Dendritic cell treated with granulocyte-macrophage colony-stimulating factor and Interleukin-4, amounts not matched to agents 40 ng/mL and 50 ng/mL, for 4 days (primary cell): ENCODE data around the gene RAB28.
A peak's percentile ranks its signal among the peaks of the same experiment; 100 is the strongest.

Experiments used
- H3K27ac Mint-ChIP-seq: one replicate; pipeline ENCODE4 v1.8.0; 2022; ENCODE audit warnings: mild to moderate bottlenecking, mixed read lengths
- H3K27me3 Mint-ChIP-seq: one replicate; pipeline ENCODE4 v1.8.0; 2022; ENCODE audit warnings: mild to moderate bottlenecking, mixed read lengths
- H3K36me3 Mint-ChIP-seq: one replicate; pipeline ENCODE4 v1.8.0; 2022; ENCODE audit warnings: low read depth, mixed read lengths
- H3K4me1 Mint-ChIP-seq: one replicate; pipeline ENCODE4 v1.8.0; 2022; ENCODE audit warnings: low read depth, mixed read lengths
- H3K4me3 Mint-ChIP-seq: one replicate; pipeline ENCODE4 v1.8.0; 2022; ENCODE audit warnings: mild to moderate bottlenecking, moderate library complexity, mixed read lengths
- H3K9me3 Mint-ChIP-seq: one replicate; pipeline ENCODE4 v1.8.0; 2022; ENCODE audit warnings: mixed read lengths
- intact Hi-C: fragments of 100-400 bp; cut with micrococcal nuclease; formaldehyde crosslinking; loops from one replicate; pipeline ENCODE4 v1.15.0; 2022

Gene RAB28

GRCh38 chr4:13484122-13484748 lies at the start of gene RAB28:
RAB28 (minus strand) TSS chr4:13484340.
- H3K9me3 Mint-ChIP-seq = no peaks in the 10 kb centered on the region
- peak within 1 kb of the TSS; percentile 90 for H3K27ac Mint-ChIP-seq
- no peaks in the 10 kb centered on the region for H3K36me3 Mint-ChIP-seq
- H3K4me3 Mint-ChIP-seq = peak within 1 kb of the TSS; percentile 77
- H3K4me1 Mint-ChIP-seq = peaks cover 24% of the 10 kb centered on the region
- peaks cover 24% of the 10 kb centered on the region for H3K27me3 Mint-ChIP-seq
- intact Hi-C loops = loop anchor here (2.0 to 10.0 kb wide), 3 partner anchors 61 to 1521 kb away; partner anchors contain the start of genes CPEB2 and NKX3-2

- peaks cover 62% of the 10 kb centered on the region for H3K4me1 Mint-ChIP-seq
- no peaks in the 10 kb centered on the region for H3K36me3 Mint-ChIP-seq
- no peaks in the 10 kb centered on the region for H3K9me3 Mint-ChIP-seq
- intact Hi-C loops = no loop called here
- H3K27ac Mint-ChIP-seq = no peak overlapping the region
- no peak overlapping the region for H3K4me3 Mint-ChIP-seq
- peaks cover 98% of the 10 kb centered on the region for H3K27me3 Mint-ChIP-seq
Measured at GRCh38 chr4:13531625-13531998, 47.5 kb upstream of the RAB28 start.

- H3K4me1 Mint-ChIP-seq = peaks cover 60% of the 10 kb centered on the region
- H3K4me3 Mint-ChIP-seq = no peak overlapping the region
- no peaks in the 10 kb centered on the region for H3K36me3 Mint-ChIP-seq
- H3K27me3 Mint-ChIP-seq = peaks cover 98% of the 10 kb centered on the region
- no peak overlapping the region for H3K27ac Mint-ChIP-seq
- H3K9me3 Mint-ChIP-seq = no peaks in the 10 kb centered on the region
- intact Hi-C loops = no loop called here
Measured at GRCh38 chr4:13530823-13531624, 46.9 kb upstream of the RAB28 start.

GRCh38 chr4:13529128-13529919 lies 45.2 kb upstream of the RAB28 start:
- Mint-ChIP-seq H3K4me1 (peaks cover 53% of the 10 kb centered on the region), H3K9me3 (peaks cover 5% of the 10 kb centered on the region), H3K4me3 (no peak overlapping the region), H3K27me3 (peaks cover 98% of the 10 kb centered on the region), H3K36me3 (no peaks in the 10 kb centered on the region), H3K27ac (no peak overlapping the region)
- intact Hi-C loops = no loop called here

- H3K4me1 Mint-ChIP-seq = peaks cover 49% of the 10 kb centered on the region
- no peak overlapping the region for H3K4me3 Mint-ChIP-seq
- peaks cover 98% of the 10 kb centered on the region for H3K27me3 Mint-ChIP-seq
- H3K27ac Mint-ChIP-seq = no peak overlapping the region
- peaks cover 10% of the 10 kb centered on the region for H3K9me3 Mint-ChIP-seq
- intact Hi-C loops = no loop called here
- H3K36me3 Mint-ChIP-seq = no peaks in the 10 kb centered on the region
Measured at GRCh38 chr4:13528821-13529127, 44.6 kb upstream of the RAB28 start.

- peaks cover 10% of the 10 kb centered on the region for H3K9me3 Mint-ChIP-seq
- intact Hi-C loops = no loop called here
- no peaks in the 10 kb centered on the region for H3K36me3 Mint-ChIP-seq
- H3K4me1 Mint-ChIP-seq = peaks cover 50% of the 10 kb centered on the region
- no peak overlapping the region for H3K27ac Mint-ChIP-seq
- peaks cover 97% of the 10 kb centered on the region for H3K27me3 Mint-ChIP-seq
- no peak overlapping the region for H3K4me3 Mint-ChIP-seq
Measured at GRCh38 chr4:13527981-13528820, 44.1 kb upstream of the RAB28 start.

- peaks cover 59% of the 10 kb centered on the region for H3K4me1 Mint-ChIP-seq
- peaks cover 97% of the 10 kb centered on the region for H3K27me3 Mint-ChIP-seq
- intact Hi-C loops = no loop called here
- H3K27ac Mint-ChIP-seq = no peak overlapping the region
- H3K9me3 Mint-ChIP-seq = peaks cover 10% of the 10 kb centered on the region
- no peaks in the 10 kb centered on the region for H3K36me3 Mint-ChIP-seq
- H3K4me3 Mint-ChIP-seq = no peak overlapping the region
Measured at GRCh38 chr4:13527192-13527980, 43.2 kb upstream of the RAB28 start.

GRCh38 chr4:13526658-13527057 lies 42.5 kb upstream of the RAB28 start:
- H3K9me3 Mint-ChIP-seq = peaks cover 10% of the 10 kb centered on the region
- intact Hi-C loops = no loop called here

GRCh38 chr4:13525606-13526281 lies 41.6 kb upstream of the RAB28 start:
- Mint-ChIP-seq H3K4me3 (no peak overlapping the region), H3K36me3 (no peaks in the 10 kb centered on the region)
- intact Hi-C loops = no loop called here

More at GRCh38 chr4:13526658-13527057, 42.5 kb upstream of the RAB28 start:
- no peak overlapping the region for H3K4me3 Mint-ChIP-seq
- peaks cover 57% of the 10 kb centered on the region for H3K4me1 Mint-ChIP-seq
- no peaks in the 10 kb centered on the region for H3K36me3 Mint-ChIP-seq
- peaks cover 99% of the 10 kb centered on the region for H3K27me3 Mint-ChIP-seq
- no peak overlapping the region for H3K27ac Mint-ChIP-seq

GRCh38 chr4:13524504-13525243 lies 40.5 kb upstream of the RAB28 start:
- Mint-ChIP-seq H3K27ac (no peak overlapping the region), H3K27me3 (peaks cover 90% of the 10 kb centered on the region), H3K4me1 (peaks cover 38% of the 10 kb centered on the region), H3K9me3 (peaks cover 10% of the 10 kb centered on the region), H3K4me3 (no peak overlapping the region), H3K36me3 (no peaks in the 10 kb centered on the region)
- intact Hi-C loops = no loop called here

More at GRCh38 chr4:13525606-13526281, 41.6 kb upstream of the RAB28 start:
- H3K4me1 Mint-ChIP-seq = peaks cover 48% of the 10 kb centered on the region
- peaks cover 10% of the 10 kb centered on the region for H3K9me3 Mint-ChIP-seq
- H3K27me3 Mint-ChIP-seq = peaks cover 96% of the 10 kb centered on the region
- H3K27ac Mint-ChIP-seq = no peak overlapping the region

GRCh38 chr4:13523591-13524503 lies 39.7 kb upstream of the RAB28 start:
- H3K27ac Mint-ChIP-seq = no peak overlapping the region

More at GRCh38 chr4:13523591-13524503, 39.7 kb upstream of the RAB28 start:
- no peaks in the 10 kb centered on the region for H3K36me3 Mint-ChIP-seq
- intact Hi-C loops = no loop called here
- H3K4me3 Mint-ChIP-seq = no peak overlapping the region
- H3K27me3 Mint-ChIP-seq = peaks cover 85% of the 10 kb centered on the region
- H3K4me1 Mint-ChIP-seq = peaks cover 30% of the 10 kb centered on the region
- peaks cover 10% of the 10 kb centered on the region for H3K9me3 Mint-ChIP-seq
